Neural cell (in vitro differentiated cells): ENCODE data around the gene CNNM1. TPM values are rescaled to one million over a fixed set of nuclear protein-coding genes. Genes with fewer than 3 reads are reported as not detected.

Source experiments
- H2AFZ ChIP-seq: fragments of 200-600, 300-800 bp; sonication (generic), shearing (Covaris generic); 2 replicates; pipeline ENCODE4 v1.6.0; 2014; ENCODE audit warnings: low read depth, mild to moderate bottlenecking, antibody characterized with exemption, low read length, moderate library complexity
- H3F3A ChIP-seq: fragments of 200-600 bp; shearing (Covaris generic); 2 replicates; pipeline ENCODE4 v1.6.1; 2016; ENCODE audit warnings: mild to moderate bottlenecking, moderate library complexity, mixed read lengths, antibody characterized with exemption, low read length; ENCODE audit not compliant: insufficient read depth, poor library complexity, severe bottlenecking
- H3K27ac ChIP-seq: fragments of 200-600, 300-800 bp; sonication (generic), shearing (Covaris generic); 2 replicates; pipeline ENCODE4 v1.5.1; 2014; ENCODE audit warnings: mild to moderate bottlenecking, low read length, moderate library complexity
- H3K27me3 ChIP-seq: fragments of 300-800, 200-600 bp; sonication (generic), shearing (Covaris generic); 2 replicates; pipeline ENCODE4 v1.6.0; 2014; ENCODE audit warnings: mild to moderate bottlenecking, low read depth, low read length, moderate library complexity; ENCODE audit not compliant: insufficient read depth
- H3K36me3 ChIP-seq: fragments of 300-800, 200-600 bp; sonication (generic), shearing (Covaris generic); 2 replicates; pipeline ENCODE4 v1.5.1; 2014; ENCODE audit warnings: mild to moderate bottlenecking, antibody characterized with exemption, low read length, moderate library complexity; ENCODE audit not compliant: insufficient read depth
- H3K4me2 ChIP-seq: fragments of 300-800, 200-600 bp; sonication (generic), shearing (Covaris generic); 2 replicates; pipeline ENCODE4 v1.6.0; 2014; ENCODE audit warnings: mild to moderate bottlenecking, low read length
- H3K4me3 ChIP-seq: fragments of 300-800, 200-600 bp; sonication (generic), shearing (Covaris generic); 2 replicates; pipeline ENCODE4 v1.5.1; 2014; ENCODE audit warnings: mild to moderate bottlenecking, low read length, moderate library complexity
- H3K79me2 ChIP-seq: fragments of 200-600 bp; shearing (Covaris generic); replicated peaks from 2 replicates; pipeline ENCODE4 v1.6.0; 2014; ENCODE audit warnings: mild to moderate bottlenecking, low read length, moderate library complexity; ENCODE audit not compliant: insufficient read depth
- H3K9ac ChIP-seq: fragments of 300-800, 200-600 bp; sonication (generic), shearing (Covaris generic); 2 replicates; pipeline ENCODE4 v1.6.1; 2016; ENCODE audit warnings: mild to moderate bottlenecking, low read length, mixed read lengths
- H3K9me2 ChIP-seq: fragments of 200-600 bp; shearing (Covaris generic); 2 replicates; pipeline ENCODE4 v1.6.1; 2016; ENCODE audit warnings: mild to moderate bottlenecking, low read length, mixed read lengths; ENCODE audit not compliant: insufficient read depth
- H3K9me3 ChIP-seq: fragments of 200-600, 300-800 bp; sonication (generic), shearing (Covaris generic); 2 replicates; pipeline ENCODE4 v1.6.1; 2016; ENCODE audit warnings: mild to moderate bottlenecking, mixed run types, low read length, moderate library complexity, mixed read lengths
- H4K20me1 ChIP-seq: fragments of 200-600 bp; shearing (Covaris generic); 2 replicates; pipeline ENCODE4 v1.6.1; 2016; ENCODE audit warnings: mild to moderate bottlenecking, mixed run types; ENCODE audit not compliant: insufficient read depth
- CTCF ChIP-seq: fragments of 450-650 bp; IDR thresholded peaks from 2 replicates; pipeline ENCODE4 v1.5.1; 2014; ENCODE audit warnings: antibody characterized with exemption, mild to moderate bottlenecking, moderate library complexity; ENCODE audit not compliant: poor library complexity, severe bottlenecking
- EP300 ChIP-seq: fragments of 450-650 bp; conservative IDR thresholded peaks from 2 replicates; pipeline ENCODE4 v1.6.1; 2014; ENCODE audit warnings: antibody characterized with exemption, mild to moderate bottlenecking, moderate library complexity; ENCODE audit not compliant: poor library complexity, severe bottlenecking
- EZH2 ChIP-seq: fragments of 200-600, 300-800 bp; shearing (Covaris generic), sonication (generic); IDR thresholded peaks from 2 replicates; pipeline ENCODE4 v1.6.1; 2014; ENCODE audit warnings: antibody characterized with exemption, low read length, borderline replicate concordance, mild to moderate bottlenecking; ENCODE audit not compliant: insufficient read depth, poor library complexity, severe bottlenecking
- MXI1 ChIP-seq: fragments of 450-650 bp; conservative IDR thresholded peaks from 2 replicates; pipeline ENCODE4 v1.6.1; 2014; ENCODE audit warnings: antibody characterized with exemption, mild to moderate bottlenecking; ENCODE audit not compliant: poor library complexity, severe bottlenecking
- POLR2AphosphoS5 ChIP-seq: IDR thresholded peaks from 2 replicates; pipeline ENCODE4 v1.6.1; 2012
- RAD21 ChIP-seq: fragments of 450-650 bp; conservative IDR thresholded peaks from 2 replicates; pipeline ENCODE4 v1.6.1; 2014; ENCODE audit warnings: antibody characterized with exemption, mild to moderate bottlenecking, moderate library complexity
- REST ChIP-seq: IDR thresholded peaks from 2 replicates; pipeline ENCODE4 v1.6.1; 2012; ENCODE audit warnings: borderline replicate concordance
- SMC3 ChIP-seq: fragments of 450-650 bp; conservative IDR thresholded peaks from 2 replicates; pipeline ENCODE4 v1.6.1; 2014; ENCODE audit warnings: antibody characterized with exemption, mild to moderate bottlenecking, moderate library complexity; ENCODE audit not compliant: poor library complexity
- TAF1 ChIP-seq: IDR thresholded peaks from 2 replicates; pipeline ENCODE4 v1.6.1; 2012; ENCODE audit warnings: low read depth
- polyA plus RNA-seq: library from polyadenylated mRNA; depleted of rRNA; stranded (reverse); fragments of >200 nt; gene quantifications from 2 replicates; pipeline ENCODE4 v1.2.3, GENCODE V29; 2014

Gene CNNM1
- polyA plus RNA-seq, 1 donor from 2014 or later: 1.5 TPM

DNA sequence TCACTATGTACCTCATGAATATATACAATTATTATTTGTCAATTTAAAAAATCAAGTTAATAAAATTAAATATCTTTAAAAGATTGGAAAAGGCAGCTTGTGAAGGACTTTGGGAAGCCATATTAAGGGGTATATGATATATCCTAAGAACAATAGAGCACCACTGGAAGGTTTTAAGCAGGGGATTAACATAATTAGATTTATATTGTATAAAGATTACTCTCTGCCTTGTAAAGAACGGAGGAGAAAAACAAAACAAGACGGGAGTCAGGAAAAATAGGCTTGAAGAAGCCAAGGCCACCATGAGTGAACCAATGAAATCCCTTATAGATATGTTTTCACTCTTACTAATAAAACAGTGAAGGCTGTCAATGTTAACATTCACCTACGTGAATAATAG, 11.1 kb upstream of the CNNM1 start:
- no peak overlapping the region for H3K4me3 ChIP-seq
- TF ChIP-seq RAD21 (no peak), MXI1 (no peak), EP300 (no peak), POLR2AphosphoS5 (no peak), TAF1 (no peak), SMC3 (no peak), REST (no peak), CTCF (no peak), EZH2 (no peak)
- no peaks in the 10 kb centered on the region for H3K79me2 ChIP-seq
- H3K27ac ChIP-seq: no peak overlapping the region
- H4K20me1 ChIP-seq: no peaks in the 10 kb centered on the region
- H3K36me3 ChIP-seq: no peaks in the 10 kb centered on the region
- H2AFZ ChIP-seq: no peak overlapping the region
- no peaks in the 10 kb centered on the region for H3K9me3 ChIP-seq
- no peaks in the 10 kb centered on the region for H3F3A ChIP-seq
- H3K9me2 ChIP-seq: no peaks in the 10 kb centered on the region
- no peak overlapping the region for H3K4me2 ChIP-seq
- no peaks in the 10 kb centered on the region for H3K27me3 ChIP-seq
- H3K9ac ChIP-seq: no peak overlapping the region

DNA sequence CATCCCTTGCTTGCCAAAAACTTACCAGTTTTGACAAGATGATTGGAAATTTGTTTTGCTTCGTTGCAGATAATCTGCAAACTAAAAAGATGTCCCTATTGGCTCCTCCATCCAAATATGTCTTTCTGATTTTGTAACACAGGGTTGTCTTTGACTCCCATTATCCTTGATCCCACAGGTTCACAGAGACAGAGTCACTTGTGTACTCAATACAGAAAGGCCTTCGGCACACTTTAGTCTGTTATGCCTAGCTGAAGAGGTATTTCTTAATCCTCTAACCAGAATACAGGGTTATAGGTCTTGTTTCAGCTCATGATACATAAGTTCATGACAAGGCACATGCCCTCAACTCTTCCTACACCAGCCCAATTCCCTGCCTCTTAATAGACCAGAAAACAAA, 10.7 kb upstream of the CNNM1 start:
- H3K9me3 ChIP-seq: no peaks in the 10 kb centered on the region
- no peak overlapping the region for H3K4me3 ChIP-seq
- H3K27me3 ChIP-seq: no peaks in the 10 kb centered on the region

More for the DNA sequence above, 10.7 kb upstream of the CNNM1 start:
- no peak overlapping the region for H3K9ac ChIP-seq
- no peak overlapping the region for H2AFZ ChIP-seq
- H3K27ac ChIP-seq: no peak overlapping the region
- TF ChIP-seq TAF1 (no peak), POLR2AphosphoS5 (no peak), REST (no peak), RAD21 (no peak)
- no peaks in the 10 kb centered on the region for H3F3A ChIP-seq
- H3K4me2 ChIP-seq: no peak overlapping the region
- no peaks in the 10 kb centered on the region for H3K9me2 ChIP-seq
- H4K20me1 ChIP-seq: no peaks in the 10 kb centered on the region
- no peaks in the 10 kb centered on the region for H3K79me2 ChIP-seq
- no peaks in the 10 kb centered on the region for H3K36me3 ChIP-seq
